Peyer's patch (tissue), 4 donors: Measurements from ENCODE around the gene KLHL25.

Experiments
- CTCF ChIP-seq, 6 experiments: fragments of 450-650 bp in 4 of 6; fragments of 200-600 bp in 2 of 6; sonication (generic) in 1 of 6; IDR thresholded peaks; one replicate each; pipeline ENCODE4 v1.5.1; 2017 to 2019; ENCODE audit warnings: antibody characterized with exemption in 6 of 6, mild to moderate bottlenecking in 3 of 6, moderate library complexity in 1 of 6
- POLR2A ChIP-seq, 2 donors: fragments of 450-650 bp; IDR thresholded peaks; one replicate each; pipeline ENCODE4 v1.5.1; 2017; ENCODE audit warnings: antibody characterized with exemption in 2 of 2, mild to moderate bottlenecking in 2 of 2, moderate library complexity in 2 of 2

- TF ChIP-seq CTCF (IDR thresholded peaks at IDR 0.05) (no peak), POLR2A (IDR thresholded peaks at IDR 0.05) (no peak)
These were observed 36.6 kb downstream of the KLHL25 start for GRCh38 chr15:85757939-85758654.
